ENCODE data around the gene NCF2. TPM values are rescaled to one million over a fixed set of nuclear protein-coding genes. Genes with fewer than 3 reads are reported as not detected.

The NCF2 gene
- total RNA-seq, 4 donors from 2014 or later: 5.2 to 26.0 (median 9.5) TPM

DNA sequence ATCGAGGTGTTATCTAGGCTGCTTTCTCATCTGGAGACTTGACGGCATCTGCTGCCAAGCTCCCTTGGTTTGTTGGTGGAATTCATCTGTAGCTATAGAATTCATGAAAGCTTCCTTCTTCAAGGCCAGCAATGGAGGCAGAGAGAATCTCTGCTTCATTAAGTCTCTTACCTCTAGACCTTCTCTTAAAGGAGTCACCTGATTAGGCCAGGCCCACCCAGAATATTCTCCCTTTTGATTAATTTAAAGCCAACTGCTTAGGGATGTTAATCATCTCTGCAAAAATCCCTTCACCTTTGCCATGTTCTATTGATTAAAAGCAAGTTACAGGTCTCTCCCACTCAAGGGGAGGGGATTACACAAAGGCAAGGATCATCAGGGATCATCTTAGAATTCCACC lies 5.3 kb upstream of the NCF2 start:
- no peak for DNase-seq (ENCODE audit: extremely low spot score)
- H3K27me3 ChIP-seq: no peaks in the 10 kb centered on the region
- H3K4me1 ChIP-seq: peaks cover 0 to 11% (median 4%) of the 10 kb centered on the region in 4 donors
- intact Hi-C loops (cut with DNase I): no loop called here
- no peak overlapping the region for H3K27ac ChIP-seq (replicated peaks in 1 of 4)
- no peak overlapping the region for H3K4me3 ChIP-seq
- TF ChIP-seq EP300 (IDR thresholded peaks at IDR 0.05) (no peak), POLR2A (IDR thresholded peaks at IDR 0.05; ENCODE audit: low read depth) (no peak), POLR2AphosphoS5 (IDR thresholded peaks at IDR 0.05) (no peak)
- TF ChIP-seq, protein P1, sequence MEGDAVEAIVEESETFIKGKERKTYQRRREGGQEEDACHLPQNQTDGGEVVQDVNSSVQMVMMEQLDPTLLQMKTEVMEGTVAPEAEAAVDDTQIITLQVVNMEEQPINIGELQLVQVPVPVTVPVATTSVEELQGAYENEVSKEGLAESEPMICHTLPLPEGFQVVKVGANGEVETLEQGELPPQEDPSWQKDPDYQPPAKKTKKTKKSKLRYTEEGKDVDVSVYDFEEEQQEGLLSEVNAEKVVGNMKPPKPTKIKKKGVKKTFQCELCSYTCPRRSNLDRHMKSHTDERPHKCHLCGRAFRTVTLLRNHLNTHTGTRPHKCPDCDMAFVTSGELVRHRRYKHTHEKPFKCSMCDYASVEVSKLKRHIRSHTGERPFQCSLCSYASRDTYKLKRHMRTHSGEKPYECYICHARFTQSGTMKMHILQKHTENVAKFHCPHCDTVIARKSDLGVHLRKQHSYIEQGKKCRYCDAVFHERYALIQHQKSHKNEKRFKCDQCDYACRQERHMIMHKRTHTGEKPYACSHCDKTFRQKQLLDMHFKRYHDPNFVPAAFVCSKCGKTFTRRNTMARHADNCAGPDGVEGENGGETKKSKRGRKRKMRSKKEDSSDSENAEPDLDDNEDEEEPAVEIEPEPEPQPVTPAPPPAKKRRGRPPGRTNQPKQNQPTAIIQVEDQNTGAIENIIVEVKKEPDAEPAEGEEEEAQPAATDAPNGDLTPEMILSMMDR (IDR thresholded peaks at IDR 0.05): no peak
- no peaks in the 10 kb centered on the region for H3K36me3 ChIP-seq
- no peaks in the 10 kb centered on the region for H3K9me3 ChIP-seq
- 100% methylated on average over 2 of the region's 2 CpGs for WGBS

DNA sequence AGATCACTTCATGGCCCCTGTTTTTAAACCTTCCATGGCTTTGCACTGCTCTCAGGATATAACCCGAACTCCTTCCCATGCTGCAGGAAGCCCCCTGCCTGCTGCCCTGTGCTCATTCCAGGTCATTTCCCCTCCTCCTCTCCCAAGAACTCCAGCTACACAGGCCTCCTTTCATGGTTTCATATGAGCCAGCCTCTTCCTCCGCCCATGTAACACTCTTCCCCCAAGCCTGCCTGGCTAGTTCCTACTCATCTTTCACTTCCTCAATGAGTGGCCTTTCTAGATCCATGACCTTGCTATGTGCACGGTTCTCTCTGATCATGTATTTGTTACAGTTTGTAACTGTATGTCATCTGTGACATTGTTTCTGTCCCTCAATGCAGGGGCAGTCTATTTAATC lies 3.1 kb upstream of the NCF2 start:
- Histone ChIP-seq H3K27me3 (no peaks in the 10 kb centered on the region), H3K4me3 (no peak overlapping the region), H3K36me3 (no peaks in the 10 kb centered on the region), H3K4me1 (peaks cover 0 to 6% (median 2%) of the 10 kb centered on the region in 4 donors), H3K9me3 (no peaks in the 10 kb centered on the region), H3K27ac (replicated peaks in 1 of 4) (no peak overlapping the region)
- 72% methylated on average over 3 of the region's 3 CpGs for WGBS
- TF ChIP-seq POLR2AphosphoS5 (IDR thresholded peaks at IDR 0.05) (no peak), POLR2A (IDR thresholded peaks at IDR 0.05; ENCODE audit: low read depth) (no peak), EP300 (IDR thresholded peaks at IDR 0.05) (no peak)
- TF ChIP-seq, protein P1 (IDR thresholded peaks at IDR 0.05): no peak
- intact Hi-C loops (cut with DNase I): no loop called here
- DNase-seq (ENCODE audit: extremely low spot score): no peak

DNA sequence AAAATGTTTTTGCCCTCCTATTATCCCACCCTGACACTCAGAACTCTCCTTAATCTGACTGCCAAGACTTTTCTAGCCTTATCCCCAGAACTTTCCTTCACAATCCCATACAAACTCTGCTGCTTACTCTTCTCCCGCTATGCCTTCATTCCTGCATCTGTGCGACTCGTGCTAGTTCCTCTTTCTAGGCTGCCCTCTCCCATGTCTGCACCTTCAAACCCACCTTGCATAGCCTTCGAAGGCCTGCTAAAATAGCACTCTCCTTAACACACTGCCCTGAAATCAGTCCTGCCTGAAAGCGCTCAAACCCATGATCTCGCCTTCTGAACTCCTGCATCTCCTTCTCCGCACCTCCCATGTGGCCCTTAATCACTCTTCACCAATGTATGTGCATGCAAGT lies 2.5 kb upstream of the NCF2 start:
- WGBS: 87% methylated on average over 7 of the region's 7 CpGs
- Histone ChIP-seq H3K27me3 (no peaks in the 10 kb centered on the region), H3K27ac (replicated peaks in 1 of 4) (no peak overlapping the region), H3K4me1 (peaks cover 0 to under 1% (median 0%) of the 10 kb centered on the region in 4 donors), H3K4me3 (no peak overlapping the region), H3K36me3 (no peaks in the 10 kb centered on the region), H3K9me3 (no peaks in the 10 kb centered on the region)
- TF ChIP-seq, protein P1 (IDR thresholded peaks at IDR 0.05): no peak
- TF ChIP-seq EP300 (IDR thresholded peaks at IDR 0.05): no peak
- TF ChIP-seq POLR2AphosphoS5 (IDR thresholded peaks at IDR 0.05): no peak
- TF ChIP-seq POLR2A (IDR thresholded peaks at IDR 0.05; ENCODE audit: low read depth): no peak
- intact Hi-C loops (cut with DNase I): no loop called here
- DNase-seq (ENCODE audit: extremely low spot score): no peak

DNA sequence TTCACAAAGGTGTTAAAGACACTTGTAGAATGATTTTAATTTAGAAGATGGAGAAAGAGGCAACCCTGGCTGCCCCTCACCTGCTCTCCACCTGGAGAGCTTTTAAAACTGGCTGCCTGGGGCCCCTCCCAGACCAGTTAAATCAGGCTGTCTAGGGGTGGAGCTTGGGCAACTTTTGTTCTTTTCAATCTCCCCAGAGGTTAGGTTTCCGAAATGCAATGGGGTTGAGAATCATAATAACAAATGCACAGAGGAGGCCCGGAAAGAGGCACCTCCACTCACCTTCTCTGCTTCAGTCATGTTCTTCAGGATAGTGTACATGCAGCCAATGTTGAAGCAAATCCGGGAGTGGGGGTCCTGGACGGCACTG lies 400 bp downstream of the NCF2 start:
- Histone ChIP-seq H3K4me3 (peak overlapping the region; percentile 4 to 37 (median 12)), H3K4me1 (no peaks in the 10 kb centered on the region), H3K36me3 (no peaks in the 10 kb centered on the region), H3K27me3 (no peaks in the 10 kb centered on the region), H3K27ac (replicated peaks in 1 of 4) (peak overlapping the region; percentile 19 to 60 (median 32)), H3K9me3 (no peaks in the 10 kb centered on the region)
- intact Hi-C loops (cut with DNase I): no loop called here
- WGBS: 98% methylated on average over 4 of the region's 4 CpGs
- TF ChIP-seq, protein P1 (IDR thresholded peaks at IDR 0.05): no peak
- TF ChIP-seq EP300 (IDR thresholded peaks at IDR 0.05) (no peak), POLR2A (IDR thresholded peaks at IDR 0.05; ENCODE audit: low read depth) (no peak)
- no peak for DNase-seq (ENCODE audit: extremely low spot score)

DNA sequence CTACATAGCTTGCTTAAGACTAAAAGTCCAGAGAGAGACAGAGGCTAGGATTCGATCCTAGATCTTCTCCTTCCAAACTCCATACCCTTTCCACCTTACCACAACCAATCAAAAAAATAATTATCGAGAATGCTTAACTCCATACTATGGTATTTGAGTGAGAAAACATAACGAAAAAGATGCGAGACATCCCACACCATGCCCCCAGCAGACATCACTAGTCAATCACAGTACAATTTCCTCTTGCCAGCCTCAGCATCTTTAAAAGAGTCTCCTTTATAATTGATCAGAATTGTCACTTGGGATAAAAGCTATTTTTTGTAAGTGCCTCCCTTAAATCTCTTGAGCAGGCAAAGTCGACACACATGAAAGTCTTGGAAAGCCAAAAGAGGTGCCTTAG lies 875 bp downstream of the NCF2 start:
- DNase-seq (ENCODE audit: extremely low spot score): no peak
- no peaks in the 10 kb centered on the region for H3K9me3 ChIP-seq
- intact Hi-C loops (cut with DNase I): no loop called here
- TF ChIP-seq POLR2AphosphoS5 (IDR thresholded peaks at IDR 0.05) (no peak), EP300 (IDR thresholded peaks at IDR 0.05) (no peak), POLR2A (IDR thresholded peaks at IDR 0.05; ENCODE audit: low read depth) (no peak)
- TF ChIP-seq, protein P1 (IDR thresholded peaks at IDR 0.05): no peak
- H3K27ac ChIP-seq (replicated peaks in 1 of 4): peak overlapping the region in 3 of 4 donors; percentile 19 to 60 (median 23)
- no peaks in the 10 kb centered on the region for H3K27me3 ChIP-seq
- no peaks in the 10 kb centered on the region for H3K36me3 ChIP-seq
- no peaks in the 10 kb centered on the region for H3K4me1 ChIP-seq
- 92% methylated on average over 5 of the region's 5 CpGs for WGBS
- peak overlapping the region in 3 of 4 donors; percentile 4 to 37 (median 7) for H3K4me3 ChIP-seq

All from esophagus muscularis mucosa (tissue), 4 donors.